OCI-LY3 (cell line): Measurements from ENCODE around the gene HMGB2.

Source experiments
- H2AFZ ChIP-seq: fragments of 200-600, 300-600 bp; shearing (Covaris generic); 2 replicates; pipeline ENCODE4 v1.6.0; 2014; ENCODE audit warnings: antibody characterized with exemption, low read depth, low read length
- H3K27ac ChIP-seq: fragments of 200-600, 300-600 bp; sonication (generic); 2 replicates; pipeline ENCODE4 v1.5.1; 2014; ENCODE audit warnings: mild to moderate bottlenecking, low read length, moderate library complexity, mixed read lengths
- H3K27me3 ChIP-seq: fragments of 200-600, 300-600 bp; sonication (generic); 2 replicates; pipeline ENCODE4 v1.6.1; 2014; ENCODE audit warnings: low read depth, low read length, mixed read lengths
- H3K36me3 ChIP-seq: fragments of 200-600, 300-600 bp; sonication (generic); replicated peaks from 2 replicates; pipeline ENCODE3; 2014; ENCODE audit warnings: low read depth, low read length, mixed read lengths
- H3K4me1 ChIP-seq: fragments of 300-600, 200-600 bp; sonication (generic); 2 replicates; pipeline ENCODE4 v1.6.1; 2014; ENCODE audit warnings: low read length, mixed read lengths
- H3K4me2 ChIP-seq: fragments of 200-600, 300-600 bp; sonication (generic); 2 replicates; pipeline ENCODE4 v1.6.1; 2014; ENCODE audit warnings: low read length, mixed read lengths
- H3K4me3 ChIP-seq: fragments of 300-600, 200-600 bp; sonication (generic); 2 replicates; pipeline ENCODE4 v1.5.1; 2014; ENCODE audit warnings: antibody characterized with exemption, mild to moderate bottlenecking, low read length, moderate library complexity
- H3K79me2 ChIP-seq: fragments of 300-600, 200-600 bp; shearing (Covaris generic); 2 replicates; pipeline ENCODE4 v1.6.1; 2014; ENCODE audit warnings: mild to moderate bottlenecking, low read length, mixed read lengths
- H3K9ac ChIP-seq: fragments of 300-600, 200-600 bp; shearing (Covaris generic); 2 replicates; pipeline ENCODE4 v1.6.0; 2014; ENCODE audit warnings: mild to moderate bottlenecking, low read length, moderate library complexity
- H3K9me3 ChIP-seq: fragments of 200-600, 300-600 bp; shearing (Covaris generic); 2 replicates; pipeline ENCODE4 v1.6.1; 2014; ENCODE audit warnings: low read length, mixed read lengths; ENCODE audit not compliant: insufficient read depth
- H4K20me1 ChIP-seq: fragments of 200-600, 300-600 bp; sonication (generic); 2 replicates; pipeline ENCODE4 v1.6.1; 2016; ENCODE audit warnings: low read length, mixed read lengths; ENCODE audit not compliant: insufficient read depth
- EZH2phosphoT487 ChIP-seq: fragments of 200-600 bp; shearing (Covaris generic); IDR thresholded peaks from 2 replicates; pipeline ENCODE4 v1.6.1; 2018; ENCODE audit warnings: antibody characterized with exemption, mixed run types, low read depth
- TF ChIP-seq, protein P1 (sequence below): fragments of 200-600, 300-600 bp; sonication (generic); IDR thresholded peaks from 2 replicates; pipeline ENCODE4 v1.5.1; 2014; ENCODE audit warnings: antibody characterized with exemption, low read length, low read depth

Gene HMGB2

DNA sequence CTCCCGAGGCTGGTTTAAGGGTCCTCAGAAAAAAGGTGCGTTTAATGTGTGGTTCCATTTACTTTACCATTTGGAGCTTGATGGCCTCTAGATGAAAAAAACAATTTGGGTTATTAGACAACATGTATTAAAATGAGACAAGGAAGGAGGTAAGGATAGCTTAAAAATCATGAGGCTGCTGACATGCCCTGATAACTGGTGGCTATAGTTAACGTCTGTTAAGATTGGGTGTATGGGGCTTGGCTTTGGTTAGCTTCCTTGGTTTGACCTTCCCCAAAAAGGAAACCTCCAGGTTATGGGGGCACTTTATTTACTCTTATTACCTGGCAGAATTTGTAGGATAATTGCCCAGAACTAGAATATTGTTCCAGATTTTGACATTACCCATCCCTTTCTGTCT lies 51.5 kb downstream of the HMGB2 start:
- H3K4me3 ChIP-seq, result peak overlapping the region; percentile 78
- peaks cover 3% of the 10 kb centered on the region; the same call in 1 of the 2 replicates for H3K9me3 ChIP-seq
- peak overlapping the region; percentile 25; the same call in 1 of the 2 replicates for H3K9ac ChIP-seq
- no peaks in the 10 kb centered on the region for H4K20me1 ChIP-seq
- H3K4me1 ChIP-seq, result peaks cover 23% of the 10 kb centered on the region
- no peaks in the 10 kb centered on the region for H3K36me3 ChIP-seq
- H2AFZ ChIP-seq, result no peak overlapping the region
- H3K4me2 ChIP-seq, result peak overlapping the region; percentile 86
- H3K27me3 ChIP-seq, result no peaks in the 10 kb centered on the region
- H3K27ac ChIP-seq, result no peak overlapping the region
- TF ChIP-seq EZH2phosphoT487, result no peak
- TF ChIP-seq, protein P1, sequence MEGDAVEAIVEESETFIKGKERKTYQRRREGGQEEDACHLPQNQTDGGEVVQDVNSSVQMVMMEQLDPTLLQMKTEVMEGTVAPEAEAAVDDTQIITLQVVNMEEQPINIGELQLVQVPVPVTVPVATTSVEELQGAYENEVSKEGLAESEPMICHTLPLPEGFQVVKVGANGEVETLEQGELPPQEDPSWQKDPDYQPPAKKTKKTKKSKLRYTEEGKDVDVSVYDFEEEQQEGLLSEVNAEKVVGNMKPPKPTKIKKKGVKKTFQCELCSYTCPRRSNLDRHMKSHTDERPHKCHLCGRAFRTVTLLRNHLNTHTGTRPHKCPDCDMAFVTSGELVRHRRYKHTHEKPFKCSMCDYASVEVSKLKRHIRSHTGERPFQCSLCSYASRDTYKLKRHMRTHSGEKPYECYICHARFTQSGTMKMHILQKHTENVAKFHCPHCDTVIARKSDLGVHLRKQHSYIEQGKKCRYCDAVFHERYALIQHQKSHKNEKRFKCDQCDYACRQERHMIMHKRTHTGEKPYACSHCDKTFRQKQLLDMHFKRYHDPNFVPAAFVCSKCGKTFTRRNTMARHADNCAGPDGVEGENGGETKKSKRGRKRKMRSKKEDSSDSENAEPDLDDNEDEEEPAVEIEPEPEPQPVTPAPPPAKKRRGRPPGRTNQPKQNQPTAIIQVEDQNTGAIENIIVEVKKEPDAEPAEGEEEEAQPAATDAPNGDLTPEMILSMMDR, result no peak
- peaks cover 3% of the 10 kb centered on the region; the same call in 1 of the 2 replicates for H3K79me2 ChIP-seq

DNA sequence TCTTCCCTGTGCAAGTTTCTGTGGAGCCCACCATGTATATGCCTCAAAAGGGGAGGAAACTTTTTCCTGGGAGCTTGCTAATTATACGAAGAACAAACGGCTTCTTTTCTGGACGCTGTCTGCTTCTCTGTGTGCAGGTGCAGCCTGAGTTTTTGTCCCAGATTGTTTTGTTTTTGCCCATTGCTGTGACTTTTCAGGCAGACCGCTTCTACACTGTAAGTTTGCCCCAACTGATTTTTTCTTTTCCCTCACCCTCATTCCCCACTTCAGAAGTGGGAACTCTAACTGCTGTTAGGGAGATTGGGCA lies 51.9 kb downstream of the HMGB2 start:
- Histone ChIP-seq H3K27ac (peak overlapping the region; percentile 66), H3K9me3 (no peaks in the 10 kb centered on the region), H4K20me1 (no peaks in the 10 kb centered on the region), H3K36me3 (no peaks in the 10 kb centered on the region), H3K4me2 (peak overlapping the region; percentile 86), H3K4me3 (peak overlapping the region; percentile 78), H3K79me2 (peaks cover 3% of the 10 kb centered on the region; the same call in 1 of the 2 replicates), H3K9ac (peak overlapping the region; percentile 25; the same call in 1 of the 2 replicates), H3K4me1 (peaks cover 23% of the 10 kb centered on the region), H2AFZ (no peak overlapping the region), H3K27me3 (no peaks in the 10 kb centered on the region)
- TF ChIP-seq EZH2phosphoT487, result no peak
- TF ChIP-seq, protein P1, result no peak

GRCh38 chr4:173281406-173282255 lies 52.5 kb downstream of the HMGB2 start:
- peak overlapping the region; percentile 63 for H3K9ac ChIP-seq
- peaks cover 3% of the 10 kb centered on the region; the same call in 1 of the 2 replicates for H3K79me2 ChIP-seq
- no peaks in the 10 kb centered on the region for H3K27me3 ChIP-seq
- no peaks in the 10 kb centered on the region for H3K9me3 ChIP-seq
- peak overlapping the region; percentile 84 for H2AFZ ChIP-seq
- peak overlapping the region; percentile 86 for H3K4me2 ChIP-seq
- H3K4me3 ChIP-seq, result peak overlapping the region; percentile 78
- TF ChIP-seq, protein P1, result no peak
- TF ChIP-seq EZH2phosphoT487, result no peak
- no peaks in the 10 kb centered on the region for H4K20me1 ChIP-seq
- peak overlapping the region; percentile 66 for H3K27ac ChIP-seq
- no peaks in the 10 kb centered on the region for H3K36me3 ChIP-seq
- H3K4me1 ChIP-seq, result peaks cover 23% of the 10 kb centered on the region
